Measurements from ENCODE around the gene RAB5A. TPM values are rescaled to one million over a fixed set of nuclear protein-coding genes. Genes with fewer than 3 reads are reported as not detected.
A peak's percentile ranks its signal among the peaks of the same experiment; 100 is the strongest.

Gene RAB5A
- total RNA-seq, 4 donors from 2014 or later = 82.4 to 108 (median 94.4) TPM

- Histone ChIP-seq H3K36me3 (no peaks in the 10 kb centered on the region), H3K27ac (no peak overlapping the region), H3K9me3 (no peaks in the 10 kb centered on the region), H3K4me3 (no peak overlapping the region), H3K27me3 (no peaks in the 10 kb centered on the region), H3K4me1 (peaks cover 6% of the 10 kb centered on the region)
- TF ChIP-seq POLR2AphosphoS5 (IDR thresholded peaks at IDR 0.05) = no peak
- TF ChIP-seq CTCF (IDR thresholded peaks at IDR 0.05) = no peak
- no peak for TF ChIP-seq POLR2A (IDR thresholded peaks at IDR 0.05)
- TF ChIP-seq EP300 (IDR thresholded peaks at IDR 0.05) = no peak
- DNase-seq (ENCODE audit: low spot score in 2 of 2) = no peak
- 83% methylated on average over 1 of the region's 1 CpG for WGBS
These were observed 8.6 kb upstream of the RAB5A start for GRCh38 chr3:19938295-19938627.

GRCh38 chr3:19940643-19941042, 6.3 kb upstream of the RAB5A start:
- H3K36me3 ChIP-seq = no peaks in the 10 kb centered on the region
- no peak overlapping the region for H3K4me3 ChIP-seq
- 60% methylated on average over 1 of the region's 1 CpG for WGBS
- no peak for DNase-seq (ENCODE audit: low spot score in 2 of 2)
- no peak overlapping the region for H3K27ac ChIP-seq
- H3K4me1 ChIP-seq = peaks cover 6% of the 10 kb centered on the region
- no peaks in the 10 kb centered on the region for H3K9me3 ChIP-seq
- TF ChIP-seq EP300 (IDR thresholded peaks at IDR 0.05) (no peak), POLR2A (IDR thresholded peaks at IDR 0.05) (no peak), CTCF (IDR thresholded peaks at IDR 0.05) (no peak), POLR2AphosphoS5 (IDR thresholded peaks at IDR 0.05) (no peak)
- no peaks in the 10 kb centered on the region for H3K27me3 ChIP-seq

- WGBS = 87% methylated on average over 9 of the region's 9 CpGs
- no peaks in the 10 kb centered on the region for H3K36me3 ChIP-seq
- no peak for TF ChIP-seq POLR2AphosphoS5 (IDR thresholded peaks at IDR 0.05)
- no peak for TF ChIP-seq EP300 (IDR thresholded peaks at IDR 0.05)
- TF ChIP-seq CTCF (IDR thresholded peaks at IDR 0.05) = no peak
- TF ChIP-seq POLR2A (IDR thresholded peaks at IDR 0.05) = no peak
- no peak for DNase-seq (ENCODE audit: low spot score in 2 of 2)
- peak overlapping the region; percentile 92 for H3K4me3 ChIP-seq
- no peaks in the 10 kb centered on the region for H3K27me3 ChIP-seq
- H3K4me1 ChIP-seq = peaks cover 36% of the 10 kb centered on the region
- peak overlapping the region; percentile 100 for H3K27ac ChIP-seq
- H3K9me3 ChIP-seq = no peaks in the 10 kb centered on the region
These were observed 1.4 kb upstream of the RAB5A start for GRCh38 chr3:19945534-19945933.

GRCh38 chr3:19945969-19946831, 697 bp upstream of the RAB5A start:
- WGBS = 41% methylated on average over 26 of the region's 26 CpGs
- Histone ChIP-seq H3K27ac (peak overlapping the region; percentile 100), H3K4me1 (peaks cover 35% of the 10 kb centered on the region), H3K9me3 (no peaks in the 10 kb centered on the region), H3K4me3 (peak overlapping the region; percentile 92), H3K27me3 (no peaks in the 10 kb centered on the region), H3K36me3 (no peaks in the 10 kb centered on the region)
- peak in 1 of 2 donors; percentile 63 for DNase-seq (ENCODE audit: low spot score in 2 of 2)
- TF ChIP-seq POLR2AphosphoS5 (IDR thresholded peaks at IDR 0.05) (no peak), POLR2A (IDR thresholded peaks at IDR 0.05) (no peak), CTCF (IDR thresholded peaks at IDR 0.05) (no peak), EP300 (IDR thresholded peaks at IDR 0.05) (no peak)

GRCh38 chr3:19947549-19948225, 790 bp downstream of the RAB5A start:
- Histone ChIP-seq H3K36me3 (peaks cover 11% of the 10 kb centered on the region), H3K9me3 (no peaks in the 10 kb centered on the region), H3K27me3 (no peaks in the 10 kb centered on the region), H3K27ac (peak overlapping the region; percentile 100), H3K4me1 (peaks cover 45% of the 10 kb centered on the region), H3K4me3 (peak overlapping the region; percentile 92)
- 2% methylated on average over 10 of the region's 30 CpGs for WGBS
- peak in 1 of 2 donors; percentile 83 for DNase-seq (ENCODE audit: low spot score in 2 of 2)
- TF ChIP-seq POLR2AphosphoS5 (IDR thresholded peaks at IDR 0.05) (no peak), EP300 (IDR thresholded peaks at IDR 0.05) (no peak), CTCF (IDR thresholded peaks at IDR 0.05) (no peak), POLR2A (IDR thresholded peaks at IDR 0.05) (no peak)

Data from suprapubic skin (tissue), 4 donors.